Left renal cortex interstitium (tissue), 4 donors: ENCODE data around the gene USF1. TPM values are rescaled to one million over a fixed set of nuclear protein-coding genes. Genes with fewer than 3 reads are reported as not detected.
"Not testable (repeated sequence)": the region's sequence is repeated elsewhere in the genome, so short reads cannot be mapped to it uniquely, and the experiment has no call there.

ENCODE experiments used
- DNase-seq, 4 donors: peaks; one replicate each; pipeline ENCODE4 v3.0.0-alpha.2; 2013; ENCODE audit warnings: low read depth in 4 of 4, low spot score in 2 of 4, missing footprints in 1 of 4
- polyA plus RNA-seq, 4 donors: library from polyadenylated mRNA; unstranded; fragments of 120-200 nt; gene quantifications; one replicate each; pipeline ENCODE4 v1.2.1, GENCODE V29; 2013; ENCODE audit not compliant: insufficient read length in 4 of 4

Gene USF1
- polyA plus RNA-seq, 4 donors = 55.6 to 69.0 (median 60.4) TPM

- DNase-seq = no peak
Observed at GRCh38 chr1:161052899-161053298, 7.1 kb upstream of the USF1 start.

GRCh38 chr1:161051219-161051618, 5.4 kb upstream of the USF1 start:
- DNase-seq = no peak

- DNase-seq = no peak
Observed at GRCh38 chr1:161048949-161049722, 3.4 kb upstream of the USF1 start.

GRCh38 chr1:161047436-161048420, 2.0 kb upstream of the USF1 start:
- no peak for DNase-seq

GRCh38 chr1:161046605-161047228, 940 bp upstream of the USF1 start:
- no peak for DNase-seq

GRCh38 chr1:161044908-161045735, 655 bp downstream of the USF1 start:
- DNase-seq = peak in 2 of 4 donors; percentile 56 to 70

- DNase-seq = no peak
Observed at GRCh38 chr1:161044535-161044907, 1.3 kb downstream of the USF1 start.

- DNase-seq = no peak
Observed at GRCh38 chr1:161039546-161039945, 6.2 kb downstream of the USF1 start.

GRCh38 chr1:161039154-161039545, 6.6 kb downstream of the USF1 start:
- no peak for DNase-seq

- no peak for DNase-seq
Observed at GRCh38 chr1:161038523-161039153, 7.1 kb downstream of the USF1 start, which contains the start of gene TSTD1. TSS of gene TSTD1 (minus strand) at chr1:161038964. CDS start at chr1:161038889, 75 bp downstream.

GRCh38 chr1:161037661-161038522, 7.9 kb downstream of the USF1 start:
- no peak for DNase-seq

GRCh38 chr1:161033751-161034150, 12.0 kb downstream of the USF1 start:
- no peak for DNase-seq

GRCh38 chr1:161032409-161032808, 13.4 kb downstream of the USF1 start:
- no peak for DNase-seq

GRCh38 chr1:161031874-161032273, 13.9 kb downstream of the USF1 start:
- no peak for DNase-seq

- not testable (repeated sequence) for DNase-seq
Observed at GRCh38 chr1:161029466-161029865, 16.3 kb downstream of the USF1 start.

GRCh38 chr1:161026954-161027353, 18.8 kb downstream of the USF1 start:
- DNase-seq = not testable (repeated sequence)

- not testable (repeated sequence) for DNase-seq
Observed at GRCh38 chr1:161022432-161022831, 23.3 kb downstream of the USF1 start.

- DNase-seq = no peak
Observed at GRCh38 chr1:161021970-161022353, 23.8 kb downstream of the USF1 start.
